RWPE2 (cell line): ENCODE results near the gene PDE6H.

Experiments
- ATAC-seq: fragments of 200-7000 bp; cut with Tn5 transposase; 3 replicates; pipeline ENCODE4 v1.9.1; 2021; ENCODE audit warnings: low read depth
- DNase-seq: peaks from one replicate; pipeline ENCODE4 v3.0.0-alpha.2; 2020; ENCODE audit warnings: low spot score
- H3K27ac ChIP-seq: fragments of 450-650 bp; 2 replicates; pipeline ENCODE4 v1.5.1; 2017; ENCODE audit warnings: mild to moderate bottlenecking; ENCODE audit not compliant: poor library complexity, severe bottlenecking
- H3K27me3 ChIP-seq: fragments of 250-450 bp; sonication (Bioruptor Pico); 2 replicates; pipeline ENCODE4 v1.5.1; 2021; ENCODE audit warnings: mild to moderate bottlenecking, moderate library complexity; ENCODE audit not compliant: insufficient read depth, poor library complexity, severe bottlenecking
- H3K36me3 ChIP-seq: fragments of 250-450 bp; sonication (Bioruptor Pico); 2 replicates; pipeline ENCODE4 v1.5.1; 2020; ENCODE audit warnings: low read depth, mild to moderate bottlenecking, moderate library complexity
- H3K4me1 ChIP-seq: fragments of 250-450 bp; sonication (Bioruptor Pico); 2 replicates; pipeline ENCODE4 v1.5.1; 2021; ENCODE audit warnings: mild to moderate bottlenecking, moderate library complexity; ENCODE audit not compliant: insufficient read depth, poor library complexity, severe bottlenecking
- H3K4me3 ChIP-seq: fragments of 250-450 bp; sonication (Bioruptor Pico); 2 replicates; pipeline ENCODE4 v1.5.1; 2021; ENCODE audit warnings: mild to moderate bottlenecking, moderate library complexity; ENCODE audit not compliant: severe bottlenecking
- H3K9me3 ChIP-seq: fragments of 250-450 bp; sonication (Bioruptor Pico); 2 replicates; pipeline ENCODE4 v1.5.1; 2021; ENCODE audit warnings: mild to moderate bottlenecking, moderate library complexity; ENCODE audit not compliant: severe bottlenecking
- CTCF ChIP-seq: fragments of 450-650 bp; IDR thresholded peaks from one replicate; pipeline ENCODE4 v1.5.1; 2017; ENCODE audit warnings: mild to moderate bottlenecking, moderate library complexity; ENCODE audit not compliant: poor library complexity, severe bottlenecking

PDE6H gene

GRCh38 chr12:14958361-14959125, 14.3 kb upstream of the PDE6H start:
- no peak for DNase-seq
- no peak overlapping the region for H3K4me3 ChIP-seq
- no peak overlapping the region for H3K27ac ChIP-seq
- H3K36me3 ChIP-seq, result no peaks in the 10 kb centered on the region
- H3K4me1 ChIP-seq, result peaks cover 10% of the 10 kb centered on the region
- TF ChIP-seq CTCF, result no peak
- H3K9me3 ChIP-seq, result no peaks in the 10 kb centered on the region
- ATAC-seq, result no peak
- no peaks in the 10 kb centered on the region for H3K27me3 ChIP-seq

GRCh38 chr12:14959126-14959440, 13.8 kb upstream of the PDE6H start:
- DNase-seq, result no peak
- no peak for TF ChIP-seq CTCF
- H3K36me3 ChIP-seq, result no peaks in the 10 kb centered on the region
- no peaks in the 10 kb centered on the region for H3K9me3 ChIP-seq
- no peak overlapping the region for H3K4me3 ChIP-seq
- H3K4me1 ChIP-seq, result peaks cover 10% of the 10 kb centered on the region
- H3K27me3 ChIP-seq, result no peaks in the 10 kb centered on the region
- no peak overlapping the region for H3K27ac ChIP-seq
- no peak for ATAC-seq

GRCh38 chr12:14959463-14959862, 13.4 kb upstream of the PDE6H start:
- H3K36me3 ChIP-seq, result no peaks in the 10 kb centered on the region
- H3K4me1 ChIP-seq, result peaks cover 10% of the 10 kb centered on the region
- no peak for ATAC-seq
- TF ChIP-seq CTCF, result no peak
- no peak for DNase-seq
- no peaks in the 10 kb centered on the region for H3K27me3 ChIP-seq
- H3K9me3 ChIP-seq, result no peaks in the 10 kb centered on the region
- peak overlapping the region; percentile 94 for H3K27ac ChIP-seq
- no peak overlapping the region for H3K4me3 ChIP-seq

- TF ChIP-seq CTCF, result no peak
- H3K27ac ChIP-seq, result peak overlapping the region; percentile 94
- H3K9me3 ChIP-seq, result no peaks in the 10 kb centered on the region
- ATAC-seq, result no peak
- no peaks in the 10 kb centered on the region for H3K27me3 ChIP-seq
- peaks cover 10% of the 10 kb centered on the region for H3K4me1 ChIP-seq
- H3K4me3 ChIP-seq, result no peak overlapping the region
- no peak for DNase-seq
- no peaks in the 10 kb centered on the region for H3K36me3 ChIP-seq
Measured at GRCh38 chr12:14959916-14960496, 12.8 kb upstream of the PDE6H start.
